ENCODE results near the gene CC2D2A.
"Not testable (repeated sequence)": the region's sequence is repeated elsewhere in the genome, so short reads cannot be mapped to it uniquely, and the experiment has no call there.

The CC2D2A gene

GRCh38 chr4:15557786-15558550, 88.3 kb downstream of the CC2D2A start:
- peak; percentile 20 for DNase-seq (ENCODE audit: low spot score)

DNA sequence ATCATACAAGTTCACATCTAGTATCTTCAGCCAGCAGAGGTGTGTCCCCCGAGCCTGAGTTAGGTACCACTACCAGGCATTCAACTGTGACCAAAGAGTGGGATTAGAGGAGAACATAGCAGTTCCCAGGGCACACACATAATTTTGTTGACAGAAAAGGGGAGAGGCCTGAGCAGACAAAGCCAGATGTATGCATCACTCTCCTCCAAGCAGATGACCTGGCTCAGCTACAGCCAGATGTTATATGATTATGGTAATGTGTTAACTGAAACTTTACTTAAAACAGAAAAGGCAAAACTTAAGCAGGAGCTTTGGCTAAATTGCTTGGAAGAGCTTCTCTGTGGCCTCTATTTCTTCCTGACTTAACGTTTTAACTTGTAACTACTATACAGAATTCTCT, 88.9 kb downstream of the CC2D2A start:
- no peak for DNase-seq (ENCODE audit: low spot score)

DNA sequence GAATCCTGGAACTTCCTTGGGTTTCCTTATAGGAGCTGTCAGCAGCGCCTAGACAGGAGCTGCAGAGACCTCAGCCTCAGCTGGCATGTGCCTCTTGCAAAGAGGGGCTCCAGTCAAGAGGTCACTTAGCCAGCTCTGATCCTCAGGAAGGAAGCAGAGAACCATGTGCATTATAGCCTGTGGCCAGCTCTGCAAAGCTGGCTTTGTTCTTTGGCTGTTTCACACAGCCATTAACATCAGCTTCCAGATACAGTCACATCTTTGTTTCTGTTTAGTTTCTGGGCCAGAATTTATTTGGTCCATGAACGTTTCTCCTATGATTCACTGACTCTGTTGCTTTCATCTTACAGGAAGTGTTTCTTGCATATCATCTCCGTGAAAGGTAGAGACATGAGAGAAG, 92.4 kb downstream of the CC2D2A start:
- peak; percentile 20 for DNase-seq (ENCODE audit: low spot score)

GRCh38 chr4:15562623-15563022, 92.9 kb downstream of the CC2D2A start:
- no peak for DNase-seq (ENCODE audit: low spot score)

GRCh38 chr4:15563871-15564270, 94.2 kb downstream of the CC2D2A start:
- no peak for DNase-seq (ENCODE audit: low spot score)

- no peak for DNase-seq (ENCODE audit: low spot score)
Measured at GRCh38 chr4:15568821-15569220, 99.1 kb downstream of the CC2D2A start.

DNA sequence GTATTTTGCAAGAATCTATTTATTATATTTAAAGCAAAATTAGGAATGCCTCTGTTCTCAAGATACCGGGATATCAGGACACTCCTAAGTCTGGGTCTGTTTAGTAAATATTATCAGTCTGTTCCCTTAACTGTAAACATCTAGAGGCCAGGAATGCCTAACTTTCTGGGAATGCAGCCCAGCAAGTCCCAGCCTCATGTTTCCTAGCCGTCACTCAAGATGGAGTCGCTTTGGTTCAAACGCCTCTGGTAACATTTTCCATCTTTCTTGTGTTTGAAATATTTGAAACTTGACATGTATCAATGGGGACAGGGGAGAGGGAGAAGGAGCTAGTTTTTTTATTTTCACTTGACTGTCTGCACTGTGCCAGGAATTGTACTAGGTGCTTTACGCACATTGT, 100.1 kb downstream of the CC2D2A start:
- DNase-seq (ENCODE audit: low spot score), result no peak

DNA sequence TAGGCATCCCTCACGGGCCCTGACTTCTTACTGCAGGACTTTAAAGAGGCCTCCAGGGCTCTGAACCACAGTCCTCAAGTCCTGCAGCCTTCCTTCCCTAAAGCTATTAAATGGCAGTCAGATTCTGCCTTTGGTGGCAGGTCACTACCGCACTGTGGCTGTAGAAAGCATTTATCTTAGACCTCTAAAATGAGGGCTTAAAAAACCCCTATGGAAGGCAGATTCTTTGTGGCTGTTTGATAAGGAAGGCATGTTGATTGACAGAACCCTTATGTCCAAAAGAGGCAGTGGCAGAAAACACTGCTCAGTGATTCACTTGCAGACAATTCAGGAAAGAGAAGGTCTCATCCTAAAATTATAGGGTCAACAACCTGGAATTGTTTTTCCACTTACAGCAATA, 106.3 kb downstream of the CC2D2A start:
- no peak for DNase-seq (ENCODE audit: low spot score)

- no peak for DNase-seq (ENCODE audit: low spot score)
Measured at GRCh38 chr4:15577508-15577907, 107.8 kb downstream of the CC2D2A start.

- DNase-seq (ENCODE audit: low spot score), result no peak
Measured at GRCh38 chr4:15584785-15585184, 115.1 kb downstream of the CC2D2A start.

GRCh38 chr4:15585331-15585730, 115.6 kb downstream of the CC2D2A start:
- DNase-seq (ENCODE audit: low spot score), result no peak

GRCh38 chr4:15586066-15586465, 116.4 kb downstream of the CC2D2A start:
- DNase-seq (ENCODE audit: low spot score), result no peak

DNA sequence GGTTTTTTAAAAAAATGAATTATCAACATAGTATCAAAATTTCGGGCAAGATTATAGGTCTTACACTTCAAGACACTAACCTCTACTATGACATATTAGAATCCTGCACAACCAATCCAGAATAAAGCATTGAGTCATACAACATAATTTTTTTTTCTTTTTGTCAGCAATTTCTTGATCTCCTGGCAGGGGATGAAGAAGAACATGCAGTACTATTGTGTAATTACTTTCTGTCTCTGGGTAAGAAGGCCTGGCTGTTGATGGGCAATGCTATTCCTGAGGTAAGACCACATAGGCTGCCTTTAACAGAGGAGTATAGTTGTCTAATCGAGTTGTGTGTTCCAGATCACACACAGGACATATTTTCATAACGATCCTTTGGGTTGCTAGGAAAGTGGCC, 118.0 kb downstream of the CC2D2A start:
- no peak for DNase-seq (ENCODE audit: low spot score)

DNA sequence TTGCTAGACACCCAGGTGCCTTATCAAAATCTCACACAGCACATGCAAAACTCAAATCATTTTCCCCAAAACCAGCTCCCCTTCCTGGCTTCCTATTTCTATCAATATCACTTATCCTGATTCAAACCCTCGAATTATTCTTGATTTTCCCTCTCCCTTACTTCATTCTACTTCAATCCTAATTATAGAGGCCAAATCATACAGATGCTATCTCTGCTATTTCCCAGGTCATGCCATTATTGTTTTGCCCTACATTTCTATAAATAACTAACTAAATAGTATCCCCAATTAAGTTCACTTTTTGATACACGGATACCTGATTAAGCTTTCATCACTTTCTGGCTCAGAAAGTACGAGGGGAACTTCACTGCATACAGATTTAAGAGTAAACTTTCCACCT, 123.1 kb downstream of the CC2D2A start:
- DNase-seq (ENCODE audit: low spot score), result no peak

DNA sequence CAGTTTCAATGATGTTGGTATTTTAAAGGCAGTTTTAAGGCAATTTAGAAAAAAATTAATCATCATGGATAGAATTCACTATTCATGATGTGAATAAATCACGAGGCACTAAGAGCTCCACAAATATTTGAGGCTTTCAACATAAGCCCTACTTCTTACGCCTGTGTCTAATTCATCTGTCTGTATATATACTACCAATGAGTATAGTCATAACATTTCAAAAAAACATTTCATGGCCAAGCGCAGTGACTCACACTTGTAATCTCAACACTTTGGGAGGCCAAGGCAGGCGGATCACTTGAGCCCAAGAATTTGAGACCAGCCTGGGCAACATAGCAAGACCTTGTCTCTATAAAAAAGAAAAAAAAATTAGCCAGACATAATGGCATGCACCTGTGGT, 129.0 kb downstream of the CC2D2A start:
- no peak for DNase-seq (ENCODE audit: low spot score)

- no peak for DNase-seq (ENCODE audit: low spot score)
Measured at GRCh38 chr4:15600176-15600575, 130.5 kb downstream of the CC2D2A start.

- no peak for DNase-seq (ENCODE audit: low spot score)
Measured at GRCh38 chr4:15601862-15602261, 132.2 kb downstream of the CC2D2A start.

DNA sequence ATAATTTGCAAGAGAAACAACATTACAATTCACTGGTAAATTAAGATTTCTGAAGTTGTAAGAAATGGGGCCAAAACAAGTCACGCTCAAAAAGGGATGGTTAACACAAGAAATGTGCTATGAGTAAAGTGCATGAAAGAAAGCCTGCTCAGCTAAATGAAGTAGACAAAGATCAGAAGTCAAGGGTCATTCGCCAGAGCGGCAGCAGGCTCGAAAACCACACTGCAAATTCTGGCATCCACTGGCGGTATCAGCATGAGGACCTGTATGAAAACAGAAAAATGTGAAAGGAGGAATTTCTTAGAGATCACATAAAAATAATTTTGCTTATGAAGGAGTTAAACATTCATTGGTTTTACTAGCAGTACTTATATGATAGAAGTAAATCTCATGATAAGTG, 135.9 kb downstream of the CC2D2A start:
- DNase-seq (ENCODE audit: low spot score), result no peak

- DNase-seq (ENCODE audit: low spot score), result no peak
Measured at GRCh38 chr4:15610855-15611254, 141.2 kb downstream of the CC2D2A start.

DNA sequence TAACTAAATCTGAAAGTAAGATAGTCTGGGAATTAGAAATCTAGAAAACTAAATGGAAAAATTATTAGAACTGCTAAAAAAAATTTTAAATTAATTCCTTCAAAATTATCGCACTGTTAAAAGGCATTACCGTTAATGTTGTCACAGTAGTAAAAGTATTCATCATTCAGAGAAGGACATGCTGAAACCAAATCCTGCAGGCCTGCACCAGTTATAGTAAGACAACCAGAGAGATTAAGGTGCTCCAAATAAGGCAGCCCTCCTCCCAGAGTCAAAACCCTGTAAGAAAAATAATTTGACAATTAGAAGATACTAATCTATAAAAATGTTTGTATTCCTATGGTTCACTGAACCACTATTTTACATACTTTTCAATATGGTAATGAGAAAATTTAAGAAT, 142.5 kb downstream of the CC2D2A start:
- DNase-seq (ENCODE audit: low spot score), result no peak

DNA sequence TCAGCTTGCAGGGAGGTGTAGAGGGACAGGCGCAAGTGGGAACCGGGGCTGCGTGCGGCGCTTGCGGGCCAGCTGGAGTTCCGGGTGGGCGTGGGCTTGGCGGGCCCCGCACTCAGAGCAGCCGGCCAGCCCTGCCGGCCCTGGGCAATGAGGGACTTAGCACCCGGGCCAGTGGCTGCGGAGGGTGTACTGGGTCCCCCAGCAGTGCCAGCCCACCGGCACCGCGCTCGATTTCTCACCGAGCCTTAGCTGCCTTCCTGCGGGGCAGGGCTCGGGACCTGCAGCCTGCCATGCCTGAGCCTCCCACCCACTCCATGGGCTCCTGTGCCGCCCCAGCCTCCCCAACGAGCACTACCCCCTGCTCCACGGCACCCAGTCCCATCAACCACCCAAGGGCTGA, 145.2 kb downstream of the CC2D2A start:
- not testable (repeated sequence) for DNase-seq (ENCODE audit: low spot score)

DNA sequence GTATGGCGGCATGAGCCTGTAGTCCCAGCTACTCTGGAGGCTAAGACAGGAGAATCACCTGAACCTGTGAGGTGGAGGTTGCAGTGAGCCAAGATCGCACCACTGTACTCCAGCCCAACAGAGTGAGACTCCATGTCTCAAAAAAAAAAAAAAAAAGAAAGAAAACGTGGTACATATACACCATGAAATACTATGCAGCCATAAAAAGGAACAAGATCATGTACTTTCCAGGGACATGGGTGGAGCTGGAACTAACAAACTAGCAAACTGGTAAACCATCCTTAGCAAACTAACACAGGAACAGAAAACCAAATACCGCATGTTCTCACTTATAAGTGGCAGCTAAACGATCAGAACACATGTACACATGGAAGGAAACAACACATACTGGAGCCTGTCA, 147.7 kb downstream of the CC2D2A start:
- DNase-seq (ENCODE audit: low spot score), result not testable (repeated sequence)

- DNase-seq (ENCODE audit: low spot score), result no peak
Measured at GRCh38 chr4:15636818-15637217, 167.1 kb downstream of the CC2D2A start.

GRCh38 chr4:15638418-15638817, 168.7 kb downstream of the CC2D2A start:
- no peak for DNase-seq (ENCODE audit: low spot score)

Data from SW480 (cell line).